Retinal pigment epithelial cell (primary cell): ENCODE measurements around the gene ARHGAP4.

Experiments used
- DNase-seq: peaks from one replicate; pipeline ENCODE4 v3.0.0-alpha.2; 2010; ENCODE audit warnings: low read depth
- H3K4me3 ChIP-seq: 2 replicates; pipeline ENCODE4 v1.5.1; 2011; ENCODE audit warnings: mild to moderate bottlenecking, low read length, control low read depth, moderate library complexity
- CTCF ChIP-seq: conservative IDR thresholded peaks from 2 replicates; pipeline ENCODE4 v1.5.1; 2011; ENCODE audit warnings: low read depth, low read length, control low read depth, inconsistent platforms

ARHGAP4 gene

GRCh38 chrX:153968255-153968654 lies 42.2 kb upstream of the ARHGAP4 start:
- TF ChIP-seq CTCF = no peak
- peak overlapping the region; percentile 23 for H3K4me3 ChIP-seq
- no peak for DNase-seq

DNA sequence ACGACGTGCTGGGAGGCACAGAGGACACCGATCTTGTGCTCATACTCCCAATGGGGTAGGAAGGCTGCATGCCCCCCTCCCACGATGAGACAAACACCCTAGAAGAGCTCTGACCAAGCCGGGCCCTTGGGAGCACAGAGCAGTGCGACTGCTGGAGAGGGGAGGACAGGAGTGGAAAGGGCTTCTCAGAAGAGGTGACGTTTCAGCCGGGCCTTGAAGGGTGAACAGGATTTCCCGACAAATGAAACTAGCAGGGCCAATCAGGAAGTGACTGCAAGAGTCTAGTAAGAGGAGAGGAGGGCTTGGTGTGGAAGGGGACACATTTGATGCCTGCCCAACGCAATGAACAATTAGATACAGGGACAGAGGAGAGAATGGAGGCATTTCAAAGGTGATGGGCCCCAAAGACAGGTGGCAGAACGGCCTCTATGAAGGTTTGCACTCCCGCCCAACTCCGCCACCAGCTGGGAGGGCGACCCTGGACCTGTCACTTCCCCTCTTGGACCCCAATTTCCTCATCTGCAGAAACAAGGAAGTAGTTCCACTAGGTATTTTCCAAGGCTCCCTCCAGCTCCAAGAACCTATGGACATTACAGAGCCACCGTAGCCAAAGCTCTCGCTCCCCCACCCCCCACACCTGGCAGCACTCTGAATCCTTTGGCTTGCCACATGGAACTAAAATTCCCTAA lies 41.6 kb upstream of the ARHGAP4 start:
- DNase-seq = no peak

GRCh38 chrX:153966841-153967535 lies 40.9 kb upstream of the ARHGAP4 start:
- H3K4me3 ChIP-seq = no peak overlapping the region
- no peak for DNase-seq
- TF ChIP-seq CTCF = no peak

More for the DNA sequence above, 41.6 kb upstream of the ARHGAP4 start:
- no peak for TF ChIP-seq CTCF
- no peak overlapping the region for H3K4me3 ChIP-seq

DNA sequence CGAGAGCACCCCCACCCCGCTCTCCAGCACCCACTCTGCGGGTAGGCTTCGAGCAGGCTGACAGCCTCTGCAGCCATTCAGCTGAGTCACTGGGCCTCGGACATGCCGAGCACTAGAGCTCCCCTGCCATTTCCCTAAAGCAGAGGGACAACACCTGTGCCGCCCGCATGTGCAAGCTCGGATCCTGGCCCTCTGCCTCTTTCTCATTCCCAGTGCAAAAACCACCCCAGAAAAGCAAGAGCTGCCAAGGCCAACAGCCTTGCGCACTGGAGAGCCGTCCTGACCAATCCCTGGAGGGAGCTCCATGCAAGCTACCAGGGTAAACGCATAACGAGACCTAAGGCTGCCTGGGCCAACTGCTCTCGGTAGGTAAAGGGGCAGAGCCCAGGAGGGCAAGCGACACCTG lies 40.2 kb upstream of the ARHGAP4 start:
- DNase-seq = no peak
- TF ChIP-seq CTCF = no peak
- no peak overlapping the region for H3K4me3 ChIP-seq

- no peak for DNase-seq
- H3K4me3 ChIP-seq = no peak overlapping the region
- no peak for TF ChIP-seq CTCF
Measured at GRCh38 chrX:153965406-153965805, 39.3 kb upstream of the ARHGAP4 start.

- no peak overlapping the region for H3K4me3 ChIP-seq
- DNase-seq = no peak
- TF ChIP-seq CTCF = no peak
Measured at GRCh38 chrX:153964105-153964504, 38.0 kb upstream of the ARHGAP4 start.

- DNase-seq = no peak
- no peak overlapping the region for H3K4me3 ChIP-seq
- no peak for TF ChIP-seq CTCF
Measured at GRCh38 chrX:153963546-153963945, 37.5 kb upstream of the ARHGAP4 start.
